ENCODE results near the gene TTC29.
"Not testable (repeated sequence)": the region's sequence is repeated elsewhere in the genome, so short reads cannot be mapped to it uniquely, and the experiment has no call there.

Gene TTC29

GRCh38 chr4:146857298-146857697 lies 88.4 kb downstream of the TTC29 start:
- DNase-seq (ENCODE audit: low spot score), result no peak

- no peak for DNase-seq (ENCODE audit: low spot score)
Measured at GRCh38 chr4:146855761-146856160, 89.9 kb downstream of the TTC29 start.

GRCh38 chr4:146852360-146852759 lies 93.3 kb downstream of the TTC29 start:
- no peak for DNase-seq (ENCODE audit: low spot score)

- no peak for DNase-seq (ENCODE audit: low spot score)
Measured at GRCh38 chr4:146847345-146847744, 98.3 kb downstream of the TTC29 start.

GRCh38 chr4:146846882-146847281 lies 98.8 kb downstream of the TTC29 start:
- DNase-seq (ENCODE audit: low spot score), result no peak

- no peak for DNase-seq (ENCODE audit: low spot score)
Measured at GRCh38 chr4:146844761-146845160, 100.9 kb downstream of the TTC29 start.

- DNase-seq (ENCODE audit: low spot score), result no peak
Measured at GRCh38 chr4:146842876-146843275, 102.8 kb downstream of the TTC29 start.

- no peak for DNase-seq (ENCODE audit: low spot score)
Measured at GRCh38 chr4:146840731-146841130, 104.9 kb downstream of the TTC29 start.

GRCh38 chr4:146835096-146835495 lies 110.6 kb downstream of the TTC29 start:
- DNase-seq (ENCODE audit: low spot score), result no peak

- no peak for DNase-seq (ENCODE audit: low spot score)
Measured at GRCh38 chr4:146834263-146835034, 111.2 kb downstream of the TTC29 start.

GRCh38 chr4:146833530-146833929 lies 112.1 kb downstream of the TTC29 start:
- no peak for DNase-seq (ENCODE audit: low spot score)

- not testable (repeated sequence) for DNase-seq (ENCODE audit: low spot score)
Measured at GRCh38 chr4:146822980-146823379, 122.7 kb downstream of the TTC29 start.

GRCh38 chr4:146814750-146815149 lies 130.9 kb downstream of the TTC29 start:
- no peak for DNase-seq (ENCODE audit: low spot score)

GRCh38 chr4:146795711-146796110 lies 150.0 kb downstream of the TTC29 start:
- DNase-seq (ENCODE audit: low spot score), result no peak

GRCh38 chr4:146793727-146794126 lies 151.9 kb downstream of the TTC29 start:
- no peak for DNase-seq (ENCODE audit: low spot score)

GRCh38 chr4:146791439-146791838 lies 154.2 kb downstream of the TTC29 start:
- no peak for DNase-seq (ENCODE audit: low spot score)

- no peak for DNase-seq (ENCODE audit: low spot score)
Measured at GRCh38 chr4:146790515-146790914, 155.1 kb downstream of the TTC29 start.

GRCh38 chr4:146787731-146788130 lies 157.9 kb downstream of the TTC29 start:
- no peak for DNase-seq (ENCODE audit: low spot score)

GRCh38 chr4:146776691-146777090 lies 169.0 kb downstream of the TTC29 start:
- DNase-seq (ENCODE audit: low spot score), result no peak

- no peak for DNase-seq (ENCODE audit: low spot score)
Measured at GRCh38 chr4:146763560-146763959, 182.1 kb downstream of the TTC29 start.

GRCh38 chr4:146762016-146762415 lies 183.6 kb downstream of the TTC29 start:
- DNase-seq (ENCODE audit: low spot score), result no peak

GRCh38 chr4:146742416-146742815 lies 203.2 kb downstream of the TTC29 start:
- DNase-seq (ENCODE audit: low spot score), result no peak

GRCh38 chr4:146739182-146739581 lies 206.5 kb downstream of the TTC29 start:
- no peak for DNase-seq (ENCODE audit: low spot score)

- not testable (repeated sequence) for DNase-seq (ENCODE audit: low spot score)
Measured at GRCh38 chr4:146723519-146723918, 222.1 kb downstream of the TTC29 start.

All from HuH-7.5 (cell line).